Measurements from ENCODE around the gene TEKT5.

The TEKT5 gene

DNA sequence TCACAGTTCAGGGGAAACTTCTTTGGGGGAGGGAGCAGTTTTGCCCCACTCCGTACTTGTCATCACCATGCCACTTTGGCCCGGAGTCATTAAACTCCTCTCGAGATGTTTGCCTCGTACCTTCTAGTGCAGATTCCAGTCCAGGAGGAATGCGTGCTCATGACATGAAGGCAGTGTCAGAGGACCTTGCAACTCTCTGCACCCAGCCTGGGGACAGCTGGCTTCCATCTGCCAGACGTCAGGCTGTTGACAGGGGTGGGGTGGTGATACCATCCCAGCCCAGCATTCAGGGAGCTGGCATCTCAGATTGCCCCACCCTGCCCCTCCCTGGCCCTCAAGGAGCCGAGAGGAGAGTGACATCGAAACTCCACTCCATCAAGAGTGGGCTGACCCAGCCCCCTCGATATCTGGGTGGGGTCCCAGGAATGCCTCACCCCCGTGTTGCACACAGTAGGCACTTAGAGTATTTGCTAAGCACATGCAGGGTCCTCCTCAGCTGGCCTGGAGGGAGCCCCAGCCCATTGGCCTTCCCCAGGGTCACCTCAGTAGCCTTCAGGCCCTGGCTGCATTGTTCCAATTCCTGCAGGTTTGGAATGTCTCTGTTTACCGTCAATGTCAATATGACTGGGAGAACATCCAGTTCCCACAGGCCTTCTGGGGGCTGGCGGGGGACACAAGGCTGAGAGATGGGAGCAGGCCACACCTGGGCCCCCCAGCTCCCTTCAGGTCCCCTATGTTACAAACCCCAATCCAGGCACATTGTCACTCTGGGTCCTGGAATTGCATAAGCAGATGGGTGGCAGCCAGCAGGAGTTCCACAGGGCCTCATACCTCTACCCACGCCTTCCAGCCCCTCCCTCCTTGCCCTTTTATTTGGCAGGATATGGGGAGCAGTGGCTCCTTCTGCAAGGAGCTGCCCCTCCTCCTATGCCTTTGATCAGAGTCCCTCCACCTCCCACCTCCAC lies 93.0 kb downstream of the TEKT5 start:
- no peak overlapping the region for H3K14ac ChIP-seq (ENCODE audit: low read length)
- H3K79me1 ChIP-seq (ENCODE audit: low read depth, low read length), result no peaks in the 10 kb centered on the region
- H3K18ac ChIP-seq (ENCODE audit: low read length), result peak overlapping the region; percentile 59
- WGBS, 2 donors (ENCODE audit: extremely low coverage in 2 of 2, insufficient read length in 2 of 2, insufficient replicate concordance in 1 of 2), result no CpG with 5 or more reads among the region's 13 CpGs
- no peak for DNase-seq (ENCODE audit: low spot score)
- H3K23ac ChIP-seq (ENCODE audit: low read depth, low read length, poor library complexity), result no peak overlapping the region
- no peaks in the 10 kb centered on the region for H3K36me3 ChIP-seq (replicated peaks in 1 of 2; ENCODE audit: control insufficient read depth in 2 of 2, insufficient read depth in 2 of 2, low read length in 2 of 2)
- H3K4me2 ChIP-seq (ENCODE audit: insufficient read depth, low read length, poor library complexity, severe bottlenecking), result no peak overlapping the region
- H2BK12ac ChIP-seq (ENCODE audit: low read length), result no peak overlapping the region
- H3K27ac ChIP-seq (replicated peaks; ENCODE audit: low read length), result no peak overlapping the region
- no peak overlapping the region for H2BK5ac ChIP-seq (ENCODE audit: low read length)
- no peak overlapping the region for H2AFZ ChIP-seq (ENCODE audit: low read length)
- H3K4me3 ChIP-seq (ENCODE audit: low read length in 2 of 2), result no peak overlapping the region
- H3K27me3 ChIP-seq (ENCODE audit: control insufficient read depth in 3 of 3, insufficient read depth in 3 of 3, low read depth in 1 of 3, low read length in 3 of 3), result peaks cover 0 to 23% (median 0%) of the 10 kb centered on the region in 3 experiments
- H4K8ac ChIP-seq (ENCODE audit: low read depth, low read length), result no peak overlapping the region
- H3K9ac ChIP-seq (ENCODE audit: low read depth, low read length, poor library complexity), result peak overlapping the region; percentile 10
- no peak overlapping the region for H2BK120ac ChIP-seq (ENCODE audit: low read depth, low read length)
- peak overlapping the region; percentile 53 for H2AK5ac ChIP-seq (ENCODE audit: low read depth, low read length)
- no peak overlapping the region for H3K4ac ChIP-seq (ENCODE audit: low read length)
- H3K9me3 ChIP-seq (replicated peaks in 1 of 2; ENCODE audit: control insufficient read depth in 2 of 2, insufficient read depth in 1 of 2, low read depth in 1 of 2, low read length in 2 of 2), result no peaks in the 10 kb centered on the region
- H4K91ac ChIP-seq (ENCODE audit: low read depth, low read length, poor library complexity), result no peak overlapping the region
- peak overlapping the region; percentile 20 for H2BK15ac ChIP-seq (ENCODE audit: low read length)
- peaks cover 0 to 5% of the 10 kb centered on the region in 2 donors for H3K4me1 ChIP-seq (ENCODE audit: control insufficient read depth in 2 of 2, insufficient read depth in 1 of 2, low read depth in 1 of 2, low read length in 2 of 2)

- DNase-seq (ENCODE audit: low spot score), result no peak
- Histone ChIP-seq H3K23ac (ENCODE audit: low read depth, low read length, poor library complexity) (peak overlapping the region; percentile 14), H3K4me2 (ENCODE audit: insufficient read depth, low read length, poor library complexity, severe bottlenecking) (no peak overlapping the region), H3K9me3 (replicated peaks in 1 of 2; ENCODE audit: control insufficient read depth in 2 of 2, insufficient read depth in 1 of 2, low read depth in 1 of 2, low read length in 2 of 2) (no peaks in the 10 kb centered on the region), H2AFZ (ENCODE audit: low read length) (no peak overlapping the region), H3K4ac (ENCODE audit: low read length) (no peak overlapping the region), H3K27ac (replicated peaks; ENCODE audit: low read length) (no peak overlapping the region), H3K79me1 (ENCODE audit: low read depth, low read length) (no peaks in the 10 kb centered on the region), H3K9ac (ENCODE audit: low read depth, low read length, poor library complexity) (no peak overlapping the region), H2AK5ac (ENCODE audit: low read depth, low read length) (peak overlapping the region; percentile 4), H3K27me3 (ENCODE audit: control insufficient read depth in 3 of 3, insufficient read depth in 3 of 3, low read depth in 1 of 3, low read length in 3 of 3) (peaks cover 0 to 21% (median 0%) of the 10 kb centered on the region in 3 experiments), H2BK15ac (ENCODE audit: low read length) (peak overlapping the region; percentile 20), H2BK120ac (ENCODE audit: low read depth, low read length) (no peak overlapping the region), H4K8ac (ENCODE audit: low read depth, low read length) (no peak overlapping the region), H3K4me3 (ENCODE audit: low read length in 2 of 2) (no peak overlapping the region), H3K18ac (ENCODE audit: low read length) (peak overlapping the region; percentile 59), H3K36me3 (replicated peaks in 1 of 2; ENCODE audit: control insufficient read depth in 2 of 2, insufficient read depth in 2 of 2, low read length in 2 of 2) (no peaks in the 10 kb centered on the region), H3K4me1 (ENCODE audit: control insufficient read depth in 2 of 2, insufficient read depth in 1 of 2, low read depth in 1 of 2, low read length in 2 of 2) (no peaks in the 10 kb centered on the region), H3K14ac (ENCODE audit: low read length) (no peak overlapping the region), H2BK5ac (ENCODE audit: low read length) (no peak overlapping the region), H4K91ac (ENCODE audit: low read depth, low read length, poor library complexity) (no peak overlapping the region), H2BK12ac (ENCODE audit: low read length) (no peak overlapping the region)
- WGBS, 2 donors (ENCODE audit: extremely low coverage in 2 of 2, insufficient read length in 2 of 2, insufficient replicate concordance in 1 of 2), result no CpG with 5 or more reads among the region's 12 CpGs
Measured at GRCh38 chr16:10600782-10601443, 93.8 kb downstream of the TEKT5 start.

GRCh38 chr16:10599626-10600025 lies 95.1 kb downstream of the TEKT5 start:
- H2BK12ac ChIP-seq (ENCODE audit: low read length), result no peak overlapping the region
- no peak for DNase-seq (ENCODE audit: low spot score)
- H3K18ac ChIP-seq (ENCODE audit: low read length), result no peak overlapping the region
- H3K9ac ChIP-seq (ENCODE audit: low read depth, low read length, poor library complexity), result no peak overlapping the region
- no peak overlapping the region for H3K4ac ChIP-seq (ENCODE audit: low read length)
- H2AK5ac ChIP-seq (ENCODE audit: low read depth, low read length), result no peak overlapping the region
- H3K14ac ChIP-seq (ENCODE audit: low read length), result no peak overlapping the region
- no peak overlapping the region for H4K91ac ChIP-seq (ENCODE audit: low read depth, low read length, poor library complexity)
- H3K4me2 ChIP-seq (ENCODE audit: insufficient read depth, low read length, poor library complexity, severe bottlenecking), result no peak overlapping the region
- no peaks in the 10 kb centered on the region for H3K79me1 ChIP-seq (ENCODE audit: low read depth, low read length)
- peaks cover 0 to 2% of the 10 kb centered on the region in 2 donors for H3K4me1 ChIP-seq (ENCODE audit: control insufficient read depth in 2 of 2, insufficient read depth in 1 of 2, low read depth in 1 of 2, low read length in 2 of 2)
- no peak overlapping the region for H3K23ac ChIP-seq (ENCODE audit: low read depth, low read length, poor library complexity)
- H2AFZ ChIP-seq (ENCODE audit: low read length), result no peak overlapping the region
- H2BK5ac ChIP-seq (ENCODE audit: low read length), result no peak overlapping the region
- no peak overlapping the region for H2BK15ac ChIP-seq (ENCODE audit: low read length)
- H2BK120ac ChIP-seq (ENCODE audit: low read depth, low read length), result no peak overlapping the region
- H3K4me3 ChIP-seq (ENCODE audit: low read length in 2 of 2), result no peak overlapping the region
- H4K8ac ChIP-seq (ENCODE audit: low read depth, low read length), result no peak overlapping the region
- WGBS, 2 donors (ENCODE audit: extremely low coverage in 2 of 2, insufficient read length in 2 of 2, insufficient replicate concordance in 1 of 2), result no CpG with 5 or more reads among the region's 7 CpGs
- peaks cover 0 to under 1% of the 10 kb centered on the region in 2 donors for H3K9me3 ChIP-seq (replicated peaks in 1 of 2; ENCODE audit: control insufficient read depth in 2 of 2, insufficient read depth in 1 of 2, low read depth in 1 of 2, low read length in 2 of 2)
- peaks cover 0 to 21% (median 0%) of the 10 kb centered on the region in 3 experiments for H3K27me3 ChIP-seq (ENCODE audit: control insufficient read depth in 3 of 3, insufficient read depth in 3 of 3, low read depth in 1 of 3, low read length in 3 of 3)
- no peaks in the 10 kb centered on the region for H3K36me3 ChIP-seq (replicated peaks in 1 of 2; ENCODE audit: control insufficient read depth in 2 of 2, insufficient read depth in 2 of 2, low read length in 2 of 2)
- H3K27ac ChIP-seq (replicated peaks; ENCODE audit: low read length), result no peak overlapping the region

DNA sequence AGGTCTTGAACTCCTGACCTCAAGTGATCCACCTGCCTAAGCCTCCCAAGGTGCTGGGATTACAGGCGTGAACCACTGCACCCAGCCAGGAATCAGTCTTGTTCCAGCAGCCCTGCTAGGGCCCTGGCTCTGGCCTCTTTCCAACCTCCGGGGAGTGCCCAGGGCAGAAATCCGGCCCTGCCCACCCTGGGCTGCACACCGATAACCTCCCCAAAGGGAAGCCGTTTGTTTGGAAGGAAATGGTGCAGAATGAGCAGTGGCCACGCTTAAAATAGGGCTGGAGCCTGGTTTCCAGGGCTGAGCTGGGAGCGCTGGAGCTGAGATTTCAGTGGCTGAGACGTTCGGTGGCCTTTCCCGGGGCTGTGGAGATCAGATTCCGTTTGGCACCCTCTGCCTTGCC lies 96.6 kb downstream of the TEKT5 start:
- DNase-seq (ENCODE audit: low spot score), result no peak
- H4K8ac ChIP-seq (ENCODE audit: low read depth, low read length), result no peak overlapping the region
- no peak overlapping the region for H3K4me3 ChIP-seq (ENCODE audit: low read length in 2 of 2)
- no peak overlapping the region for H3K27ac ChIP-seq (replicated peaks; ENCODE audit: low read length)
- H2BK5ac ChIP-seq (ENCODE audit: low read length), result no peak overlapping the region
- no peaks in the 10 kb centered on the region for H3K36me3 ChIP-seq (replicated peaks in 1 of 2; ENCODE audit: control insufficient read depth in 2 of 2, insufficient read depth in 2 of 2, low read length in 2 of 2)
- WGBS, 2 donors (ENCODE audit: extremely low coverage in 2 of 2, insufficient read length in 2 of 2, insufficient replicate concordance in 1 of 2), result no CpG with 5 or more reads among the region's 11 CpGs
- no peak overlapping the region for H3K23ac ChIP-seq (ENCODE audit: low read depth, low read length, poor library complexity)
- H3K4ac ChIP-seq (ENCODE audit: low read length), result no peak overlapping the region
- H3K18ac ChIP-seq (ENCODE audit: low read length), result no peak overlapping the region
- H3K79me1 ChIP-seq (ENCODE audit: low read depth, low read length), result no peaks in the 10 kb centered on the region
- no peak overlapping the region for H3K4me2 ChIP-seq (ENCODE audit: insufficient read depth, low read length, poor library complexity, severe bottlenecking)
- H2BK12ac ChIP-seq (ENCODE audit: low read length), result no peak overlapping the region
- peaks cover 0 to 2% of the 10 kb centered on the region in 2 donors for H3K4me1 ChIP-seq (ENCODE audit: control insufficient read depth in 2 of 2, insufficient read depth in 1 of 2, low read depth in 1 of 2, low read length in 2 of 2)
- H4K91ac ChIP-seq (ENCODE audit: low read depth, low read length, poor library complexity), result no peak overlapping the region
- H3K14ac ChIP-seq (ENCODE audit: low read length), result no peak overlapping the region
- no peak overlapping the region for H2BK120ac ChIP-seq (ENCODE audit: low read depth, low read length)
- no peak overlapping the region for H2AK5ac ChIP-seq (ENCODE audit: low read depth, low read length)
- peaks cover 0 to 3% of the 10 kb centered on the region in 2 donors for H3K9me3 ChIP-seq (replicated peaks in 1 of 2; ENCODE audit: control insufficient read depth in 2 of 2, insufficient read depth in 1 of 2, low read depth in 1 of 2, low read length in 2 of 2)
- H3K9ac ChIP-seq (ENCODE audit: low read depth, low read length, poor library complexity), result peak overlapping the region; percentile 47
- H3K27me3 ChIP-seq (ENCODE audit: control insufficient read depth in 3 of 3, insufficient read depth in 3 of 3, low read depth in 1 of 3, low read length in 3 of 3), result peaks cover 0 to 20% (median 0%) of the 10 kb centered on the region in 3 experiments
- H2BK15ac ChIP-seq (ENCODE audit: low read length), result no peak overlapping the region
- no peak overlapping the region for H2AFZ ChIP-seq (ENCODE audit: low read length)
